B cell (primary cell): ENCODE results near the gene DDX39B. TPM values are rescaled to one million over a fixed set of nuclear protein-coding genes. Genes with fewer than 3 reads are reported as not detected.
"Not testable (repeated sequence)": the region's sequence is repeated elsewhere in the genome, so short reads cannot be mapped to it uniquely, and the experiment has no call there.

Experiments
- ATAC-seq: fragments of 200-7000 bp; cut with Tn5 transposase; one replicate; pipeline ENCODE4 v1.10.0; 2021; ENCODE audit warnings: low read depth, mild to moderate bottlenecking, moderate number of reproducible peaks, moderate library complexity
- CTCF ChIA-PET: fragments of 350-600 bp; sonication (Branson Sonifier 250); formaldehyde crosslinking; loops from one replicate; lab custom pipeline; 2021; ENCODE audit warnings: antibody characterized with exemption, inconsistent platforms; lab: Charles Lee
- POLR2A ChIA-PET: fragments of 350-600 bp; sonication (Branson Sonifier 250); formaldehyde crosslinking; loops from one replicate; lab custom pipeline; 2021; ENCODE audit warnings: antibody characterized with exemption; lab: Charles Lee
- DNase-seq: peaks from one replicate; pipeline ENCODE4 v3.0.0; 2013
- H2AFZ ChIP-seq: 2 replicates; pipeline ENCODE4 v1.6.1; 2012; ENCODE audit warnings: mild to moderate bottlenecking, low read depth, low read length; ENCODE audit not compliant: insufficient read depth, poor library complexity, severe bottlenecking
- H3K27ac ChIP-seq, 2 donors: 1 replicate in 1 of 2; 2 replicates in 1 of 2; pipeline ENCODE4 v1.5.1; 2012 to 2013; ENCODE audit warnings: low read length in 2 of 2, mild to moderate bottlenecking in 2 of 2, moderate library complexity in 1 of 2
- H3K27me3 ChIP-seq, 4 experiments: fragments of 200-600 bp in 1 of 4; sonication (generic) in 1 of 4; replicated peaks in 1 of 4; 1 replicate in 2 of 4; 2 replicates in 2 of 4; pipeline versions ENCODE4 v1.6.1 to v1.7.0; 2013 to 2016; ENCODE audit warnings: low read length in 3 of 4, mild to moderate bottlenecking in 2 of 4, mixed read lengths in 1 of 4, moderate library complexity in 1 of 4; ENCODE audit not compliant: insufficient read depth in 4 of 4, control insufficient read depth in 3 of 4; ENCODE audit errors: control extremely low read depth in 1 of 4
- H3K36me3 ChIP-seq, 2 experiments: replicated peaks in 1 of 2; 1 replicate in 1 of 2; 2 replicates in 1 of 2; pipeline versions ENCODE4 v1.6.1 to v1.7.1; 2013; ENCODE audit warnings: low read length in 1 of 2; ENCODE audit not compliant: insufficient read depth in 2 of 2, control insufficient read depth in 1 of 2; ENCODE audit errors: control extremely low read depth in 1 of 2, extremely low read depth in 1 of 2
- H3K4me1 ChIP-seq, 2 donors: fragments of 200-600 bp in 1 of 2; sonication (generic) in 1 of 2; 1 replicate in 1 of 2; 2 replicates in 1 of 2; pipeline versions ENCODE4 v1.5.1 to v1.6.1; 2013 to 2017; ENCODE audit warnings: low read length in 2 of 2; ENCODE audit not compliant: control insufficient read depth in 2 of 2, insufficient read depth in 2 of 2
- H3K4me2 ChIP-seq: replicated peaks from 2 replicates; pipeline ENCODE3; 2012; ENCODE audit warnings: mild to moderate bottlenecking, low read depth, low read length; ENCODE audit not compliant: poor library complexity, severe bottlenecking
- H3K4me3 ChIP-seq, 5 experiments: fragments of 200-600 bp in 1 of 5; sonication (generic) in 1 of 5; 1 replicate in 3 of 5; 2 replicates in 2 of 5; pipeline versions ENCODE4 v1.5.1 to v1.7.0; 2011 to 2016; ENCODE audit warnings: low read length in 4 of 5, mild to moderate bottlenecking in 4 of 5, low read depth in 2 of 5, control low read depth in 1 of 5, moderate library complexity in 1 of 5; ENCODE audit not compliant: insufficient read depth in 1 of 5; ENCODE audit errors: control extremely low read depth in 1 of 5, extremely low read depth in 1 of 5
- H3K79me2 ChIP-seq: fragments of 200-600 bp; sonication (generic); one replicate; pipeline ENCODE4 v1.6.0; 2016; ENCODE audit warnings: low read length; ENCODE audit not compliant: control insufficient read depth, insufficient read depth
- H3K9ac ChIP-seq: fragments of 200-600 bp; sonication (generic); 2 replicates; pipeline ENCODE4 v1.6.1; 2017; ENCODE audit warnings: mild to moderate bottlenecking, low read length, moderate library complexity
- H3K9me3 ChIP-seq, 3 donors: one replicate each; pipeline versions ENCODE4 v1.6.1 to v1.7.1; 2013; ENCODE audit warnings: low read length in 2 of 3; ENCODE audit not compliant: control insufficient read depth in 2 of 3, insufficient read depth in 1 of 3; ENCODE audit errors: control extremely low read depth in 1 of 3
- H4K20me1 ChIP-seq: 2 replicates; pipeline ENCODE4 v1.6.0; 2012; ENCODE audit warnings: mild to moderate bottlenecking, low read length; ENCODE audit not compliant: insufficient read depth, control insufficient read depth, poor library complexity, severe bottlenecking
- H3K27ac Mint-ChIP-seq: one replicate; pipeline ENCODE4 v1.8.0; 2021; ENCODE audit warnings: mixed read lengths
- H3K27me3 Mint-ChIP-seq: one replicate; pipeline ENCODE4 v1.8.0; 2021; ENCODE audit warnings: mixed read lengths
- H3K4me1 Mint-ChIP-seq: one replicate; pipeline ENCODE4 v1.8.0; 2021; ENCODE audit warnings: mixed read lengths
- H3K4me3 Mint-ChIP-seq: one replicate; pipeline ENCODE4 v1.8.0; 2021; ENCODE audit warnings: mixed read lengths
- H3K9me3 Mint-ChIP-seq: one replicate; pipeline ENCODE4 v1.8.0; 2022; ENCODE audit warnings: mixed read lengths; ENCODE audit not compliant: insufficient read depth
- EZH2 ChIP-seq: IDR thresholded peaks from 2 replicates; pipeline ENCODE4 v1.6.1; 2012; ENCODE audit warnings: borderline replicate concordance, low read depth, mild to moderate bottlenecking, moderate library complexity, low read length; ENCODE audit not compliant: insufficient read depth, poor library complexity, severe bottlenecking
- WGBS: methylation state at CpG from one replicate; pipeline ENCODE4 v1.1.5; 2013; ENCODE audit warnings: missing lambda C conversion rate; ENCODE audit not compliant: insufficient coverage; 5-methylcytosine and 5-hydroxymethylcytosine counted together
- intact Hi-C: fragments of 100-400 bp; cut with micrococcal nuclease; formaldehyde crosslinking; loops from one replicate; pipeline ENCODE4 v1.10.0; 2022
- polyA plus RNA-seq: library from polyadenylated mRNA; depleted of rRNA; stranded (reverse); fragments of >200 nt; gene quantifications from 2 replicates; pipeline ENCODE4 v1.2.3, GENCODE V29; 2012
- total RNA-seq, 2 donors: library from RNA; stranded (reverse); fragments of 120-200 nt in 1 of 2; gene quantifications; 1 replicate in 1 of 2; 2 replicates in 1 of 2; pipeline versions ENCODE4 v1.2.3 to v1.2.4, GENCODE V29; 2013 to 2022
- TF ChIP-seq, protein P1 (sequence below): fragments of 200-600 bp; IDR thresholded peaks from one replicate; pipeline ENCODE4 v1.8.0; 2022; ENCODE audit warnings: antibody characterized with exemption, mild to moderate bottlenecking

DDX39B gene
- total and polyA plus RNA-seq, 2 donors (not counting 1 experiment from before 2014, with no cell fraction given) = 576 to 838 TPM

DNA sequence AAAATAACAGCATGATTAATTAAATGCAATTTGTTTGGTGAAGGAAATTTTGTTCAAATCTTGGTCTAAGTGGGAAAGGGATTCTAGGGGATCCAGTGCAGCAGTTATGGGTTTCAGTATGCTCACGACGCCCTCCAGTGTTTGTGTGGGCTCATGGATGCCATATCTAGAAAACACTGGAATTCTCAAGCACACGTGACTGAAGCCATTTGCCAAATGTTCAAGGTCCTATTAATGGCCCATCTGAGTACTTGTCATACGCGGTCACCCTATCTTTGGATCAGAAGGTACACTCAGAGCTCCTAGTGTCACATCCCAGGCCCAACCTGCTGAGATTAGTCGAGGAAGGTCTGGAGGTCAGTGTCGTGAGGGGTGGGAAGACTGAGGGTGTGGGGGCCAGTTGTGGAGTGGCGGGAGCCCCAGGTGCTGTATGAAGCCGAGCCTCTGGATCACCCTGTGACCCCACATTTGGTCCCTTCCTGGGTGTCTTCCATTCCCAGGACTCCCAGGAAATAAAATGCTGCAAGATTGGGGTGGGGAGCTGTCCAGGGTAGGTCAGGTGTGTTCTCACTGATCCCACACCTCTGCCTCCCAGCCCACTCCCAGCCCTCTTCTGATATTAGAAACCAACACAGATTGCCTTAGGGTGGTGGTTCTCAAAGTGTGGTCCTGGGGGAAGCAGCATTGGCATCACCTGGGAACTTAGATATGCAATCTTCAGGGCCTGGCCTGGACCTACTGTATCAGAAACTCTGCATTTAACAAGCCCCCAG lies 55.6 kb downstream of the DDX39B start:
- ATAC-seq = peak; percentile 39
- H3K27me3 Mint-ChIP-seq, H3K36me3 ChIP-seq, H3K9me3 ChIP-seq, DNase-seq, H3K4me1 Mint-ChIP-seq, H3K27ac ChIP-seq, CTCF ChIA-PET, H3K4me3 ChIP-seq, H3K27ac Mint-ChIP-seq, intact Hi-C loops, H3K4me2 ChIP-seq, H3K9me3 Mint-ChIP-seq, H3K9ac ChIP-seq, H3K4me1 ChIP-seq, POLR2A ChIA-PET, H3K4me3 Mint-ChIP-seq, H2AFZ ChIP-seq, H3K27me3 ChIP-seq: not testable (repeated sequence)
- no CpG with 5 or more reads among the region's 9 CpGs for WGBS
- Histone ChIP-seq H4K20me1 (peaks cover 11% of the 10 kb centered on the region), H3K79me2 (peaks cover 35% of the 10 kb centered on the region)

DNA sequence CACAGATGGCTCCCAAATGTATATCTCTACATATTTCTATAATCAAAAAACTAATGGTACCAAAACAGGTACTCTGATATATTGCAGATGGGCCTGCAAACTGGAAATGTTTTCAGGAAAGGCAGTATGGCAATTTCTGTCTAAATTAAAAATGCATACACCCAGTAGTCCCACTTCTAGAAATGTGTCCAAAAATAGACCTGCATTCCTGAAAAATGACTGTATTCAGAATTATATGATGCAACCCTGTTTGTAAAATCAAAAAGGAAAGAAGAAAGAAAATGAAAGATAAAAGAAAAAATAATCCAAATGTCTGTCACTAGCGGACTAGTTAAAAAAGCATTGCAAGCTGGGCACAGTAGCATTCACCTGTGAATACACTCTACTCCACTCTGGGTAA lies 56.7 kb downstream of the DDX39B start:
- Histone ChIP-seq H3K27me3 (no peaks in the 10 kb centered on the region), H3K79me2 (peaks cover 34% of the 10 kb centered on the region), H3K4me1 (no peaks in the 10 kb centered on the region), H2AFZ (no peak overlapping the region), H3K9ac (no peak overlapping the region), H4K20me1 (peaks cover 5% of the 10 kb centered on the region), H3K27ac (no peak overlapping the region), H3K9me3 (no peaks in the 10 kb centered on the region), H3K4me3 (no peak overlapping the region), H3K4me2 (no peak overlapping the region), H3K36me3 (peaks cover 0 to under 1% of the 10 kb centered on the region in 2 experiments)
- WGBS = 75% methylated on average over 1 of the region's 1 CpG
- no peak for DNase-seq
- intact Hi-C loops = no loop called here
- Mint-ChIP-seq H3K27me3 (no peaks in the 10 kb centered on the region), H3K4me3 (no peak overlapping the region), H3K4me1 (peaks cover 6% of the 10 kb centered on the region), H3K9me3 (no peaks in the 10 kb centered on the region), H3K27ac (no peak overlapping the region)
- no peak for TF ChIP-seq EZH2
- TF ChIP-seq, protein P1, sequence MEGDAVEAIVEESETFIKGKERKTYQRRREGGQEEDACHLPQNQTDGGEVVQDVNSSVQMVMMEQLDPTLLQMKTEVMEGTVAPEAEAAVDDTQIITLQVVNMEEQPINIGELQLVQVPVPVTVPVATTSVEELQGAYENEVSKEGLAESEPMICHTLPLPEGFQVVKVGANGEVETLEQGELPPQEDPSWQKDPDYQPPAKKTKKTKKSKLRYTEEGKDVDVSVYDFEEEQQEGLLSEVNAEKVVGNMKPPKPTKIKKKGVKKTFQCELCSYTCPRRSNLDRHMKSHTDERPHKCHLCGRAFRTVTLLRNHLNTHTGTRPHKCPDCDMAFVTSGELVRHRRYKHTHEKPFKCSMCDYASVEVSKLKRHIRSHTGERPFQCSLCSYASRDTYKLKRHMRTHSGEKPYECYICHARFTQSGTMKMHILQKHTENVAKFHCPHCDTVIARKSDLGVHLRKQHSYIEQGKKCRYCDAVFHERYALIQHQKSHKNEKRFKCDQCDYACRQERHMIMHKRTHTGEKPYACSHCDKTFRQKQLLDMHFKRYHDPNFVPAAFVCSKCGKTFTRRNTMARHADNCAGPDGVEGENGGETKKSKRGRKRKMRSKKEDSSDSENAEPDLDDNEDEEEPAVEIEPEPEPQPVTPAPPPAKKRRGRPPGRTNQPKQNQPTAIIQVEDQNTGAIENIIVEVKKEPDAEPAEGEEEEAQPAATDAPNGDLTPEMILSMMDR = no peak
- ChIA-PET CTCF (no interaction called here), POLR2A (no interaction called here)
- no peak for ATAC-seq
